HuH-7.5 (cell line): ENCODE results near the gene ARHGEF16.

ENCODE experiments used
- DNase-seq: peaks from one replicate; pipeline ENCODE4 v3.0.0; 2011; ENCODE audit warnings: low spot score

The ARHGEF16 gene

DNA sequence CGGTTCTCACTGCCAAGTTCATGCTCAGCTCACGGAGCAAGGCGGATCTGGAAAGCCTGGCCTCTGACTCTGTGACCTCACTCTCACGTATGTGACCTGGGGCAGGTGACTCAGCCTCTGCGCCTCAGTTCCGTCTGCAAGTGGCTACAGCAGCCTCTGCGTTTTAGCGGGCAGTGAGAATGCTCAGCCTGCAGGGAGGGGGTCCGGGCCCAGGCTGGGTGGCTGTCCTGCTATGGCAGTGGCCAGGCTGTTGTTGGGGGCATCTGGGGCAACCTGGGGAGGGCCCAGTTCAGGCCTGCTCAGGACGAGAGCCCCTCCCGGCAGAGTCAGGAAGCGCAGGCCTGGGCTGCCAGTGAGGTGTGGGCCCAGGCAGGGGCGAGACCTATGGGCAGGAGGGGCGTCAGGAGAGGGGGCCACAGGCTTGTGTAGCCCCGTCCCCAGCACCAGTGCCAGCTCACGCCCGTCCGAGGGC, 27.9 kb downstream of the ARHGEF16 start:
- no peak for DNase-seq

GRCh38 chr1:3483380-3483779, 28.9 kb downstream of the ARHGEF16 start:
- DNase-seq, result no peak

DNA sequence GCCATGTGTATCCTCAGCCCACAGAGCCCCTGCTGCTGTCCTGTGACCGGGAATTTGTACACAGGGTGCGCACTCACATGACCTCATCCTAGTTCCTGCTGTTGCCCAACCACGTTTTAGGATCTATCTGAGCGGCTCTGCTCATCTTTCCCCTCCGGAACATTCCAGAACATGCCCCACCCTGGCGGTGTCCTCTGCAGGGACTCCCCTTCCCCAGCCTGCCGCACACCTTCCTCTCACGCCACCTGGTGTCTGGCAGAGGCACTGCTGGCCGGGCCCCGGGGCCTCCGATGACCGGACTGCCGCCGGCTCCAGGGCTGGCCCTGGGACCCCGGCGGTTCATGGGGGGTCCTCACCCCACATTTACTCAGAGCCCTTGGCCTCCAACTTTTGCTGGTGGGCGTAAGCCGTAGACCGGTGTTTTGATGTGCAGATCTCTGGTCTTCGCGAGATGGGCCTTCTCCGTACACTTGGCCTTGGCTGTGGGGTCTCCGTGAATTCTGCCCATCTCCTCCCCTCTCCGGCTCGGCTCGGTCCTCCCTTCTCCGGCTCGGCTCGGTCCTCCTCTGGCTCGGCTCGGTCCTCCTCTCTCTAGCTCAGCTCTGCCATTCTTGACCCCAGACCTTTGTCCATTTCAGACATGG, 29.5 kb downstream of the ARHGEF16 start:
- peak; percentile 85 for DNase-seq

- no peak for DNase-seq
Observed at GRCh38 chr1:3485016-3485415, 30.6 kb downstream of the ARHGEF16 start.

DNA sequence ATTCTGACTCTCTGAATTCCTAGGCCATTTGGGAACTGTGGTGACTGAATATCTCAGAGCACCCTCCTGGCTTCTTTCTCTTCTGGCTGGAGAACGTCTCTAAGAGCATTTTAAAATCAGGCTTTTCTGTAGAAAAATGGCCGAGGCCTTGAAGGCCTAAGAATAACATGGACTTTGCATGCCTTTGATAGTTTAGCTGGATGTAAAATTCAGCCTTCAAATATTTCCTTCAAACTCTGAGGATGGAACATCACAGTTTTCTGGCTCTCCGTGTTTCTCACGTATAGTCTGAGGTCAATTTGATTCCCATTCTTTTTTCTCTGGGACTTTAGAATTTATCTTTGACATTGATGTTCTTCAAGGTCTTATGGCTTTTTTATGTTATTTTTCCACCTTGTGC, 34.0 kb downstream of the ARHGEF16 start:
- no peak for DNase-seq

- no peak for DNase-seq
Observed at GRCh38 chr1:3490046-3490745, 35.7 kb downstream of the ARHGEF16 start.

GRCh38 chr1:3491291-3492246, 37.1 kb downstream of the ARHGEF16 start:
- DNase-seq, result peak; percentile 78

GRCh38 chr1:3492545-3493246, 38.2 kb downstream of the ARHGEF16 start:
- no peak for DNase-seq

GRCh38 chr1:3494321-3495308, 40.1 kb downstream of the ARHGEF16 start:
- DNase-seq, result no peak

DNA sequence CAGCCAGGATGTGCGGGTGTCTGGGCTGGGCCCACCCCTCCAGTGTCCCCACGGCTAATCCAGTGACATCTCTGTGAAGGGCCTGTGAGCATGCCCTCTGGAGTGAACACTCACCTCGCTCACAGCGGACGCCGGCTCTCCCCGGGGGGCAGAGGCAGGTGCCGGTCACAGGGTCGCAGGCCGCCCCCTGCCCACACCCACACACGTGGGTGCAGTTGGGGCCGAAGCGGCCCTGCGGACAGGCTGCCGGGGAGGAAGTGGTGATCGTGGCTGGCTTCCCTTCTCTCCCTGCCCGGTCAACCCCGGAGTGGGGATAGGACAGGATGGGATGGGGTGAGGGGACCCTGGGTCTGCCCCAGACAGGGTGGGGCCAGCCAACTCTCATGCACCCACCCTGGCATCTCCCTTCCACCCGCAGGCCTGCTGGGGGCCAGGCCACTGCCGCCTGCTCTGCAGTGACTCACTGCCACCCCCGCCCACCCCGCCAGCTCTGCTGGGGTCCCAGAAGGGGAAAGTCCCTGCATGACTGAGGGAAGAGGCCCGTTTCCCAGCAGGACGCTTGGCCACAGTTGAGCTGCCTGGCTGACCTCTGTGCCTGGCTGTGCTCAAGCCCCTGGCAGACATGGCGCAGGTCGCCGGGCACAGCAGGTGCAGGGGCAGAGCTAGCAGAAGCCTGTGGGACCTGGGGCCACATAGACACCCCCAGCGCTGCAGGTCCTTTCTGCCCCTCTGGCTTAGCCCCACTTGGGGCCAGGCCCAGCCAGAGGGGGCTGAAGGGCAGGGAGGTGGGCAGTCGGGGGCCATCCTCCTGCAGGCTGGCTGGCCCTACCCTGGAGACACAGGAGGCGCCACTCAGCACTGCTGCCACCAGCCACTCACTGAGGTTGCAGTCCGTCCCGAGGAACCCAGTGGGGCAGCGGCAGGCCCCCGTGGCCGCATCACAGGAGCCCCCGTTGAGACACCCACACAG, 41.6 kb downstream of the ARHGEF16 start:
- DNase-seq, result no peak

DNA sequence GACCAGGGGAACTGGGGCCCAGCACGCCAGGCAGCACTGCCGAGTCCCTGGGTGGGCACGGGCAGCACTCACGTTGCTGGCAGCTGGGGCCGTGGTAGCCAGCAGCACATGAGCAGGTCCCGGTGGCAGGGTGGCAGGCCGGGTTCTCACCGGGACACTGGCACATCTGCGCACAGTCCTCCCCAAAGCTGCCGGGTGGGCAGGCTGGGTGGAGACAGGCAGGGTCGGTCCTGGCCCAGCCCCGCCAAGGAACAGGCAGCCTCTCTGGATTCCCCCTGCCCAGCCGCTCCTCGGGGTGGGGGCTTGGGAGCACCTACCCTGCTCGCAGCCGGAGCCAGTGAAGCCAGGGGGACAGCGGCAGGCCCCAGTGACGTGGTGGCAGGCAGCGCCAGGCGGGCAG, 42.5 kb downstream of the ARHGEF16 start:
- DNase-seq, result no peak

- DNase-seq, result no peak
Observed at GRCh38 chr1:3497521-3497920, 43.1 kb downstream of the ARHGEF16 start.

- DNase-seq, result no peak
Observed at GRCh38 chr1:3498246-3498930, 43.9 kb downstream of the ARHGEF16 start.

DNA sequence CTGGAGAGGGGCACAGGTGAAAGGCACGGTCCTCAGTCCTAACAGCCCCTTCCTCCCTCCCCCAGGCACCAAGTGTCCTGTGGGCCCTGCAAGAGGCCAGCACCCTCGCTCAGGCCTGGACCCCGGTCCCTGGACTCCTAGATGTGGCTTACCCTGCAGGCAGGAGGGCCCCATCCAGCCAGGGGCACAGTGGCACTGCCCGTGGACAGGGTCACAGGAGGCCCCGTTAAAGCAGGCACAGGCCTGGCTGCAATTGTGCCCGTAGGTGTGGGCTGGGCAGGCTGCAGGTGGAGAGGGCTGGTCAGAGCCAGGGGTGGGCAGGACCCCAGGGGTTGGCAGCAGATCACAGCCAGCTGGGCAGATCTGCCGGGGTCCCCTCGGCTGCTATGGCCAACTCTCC, 44.5 kb downstream of the ARHGEF16 start:
- DNase-seq, result no peak

GRCh38 chr1:3499611-3500010, 45.1 kb downstream of the ARHGEF16 start:
- DNase-seq, result no peak

DNA sequence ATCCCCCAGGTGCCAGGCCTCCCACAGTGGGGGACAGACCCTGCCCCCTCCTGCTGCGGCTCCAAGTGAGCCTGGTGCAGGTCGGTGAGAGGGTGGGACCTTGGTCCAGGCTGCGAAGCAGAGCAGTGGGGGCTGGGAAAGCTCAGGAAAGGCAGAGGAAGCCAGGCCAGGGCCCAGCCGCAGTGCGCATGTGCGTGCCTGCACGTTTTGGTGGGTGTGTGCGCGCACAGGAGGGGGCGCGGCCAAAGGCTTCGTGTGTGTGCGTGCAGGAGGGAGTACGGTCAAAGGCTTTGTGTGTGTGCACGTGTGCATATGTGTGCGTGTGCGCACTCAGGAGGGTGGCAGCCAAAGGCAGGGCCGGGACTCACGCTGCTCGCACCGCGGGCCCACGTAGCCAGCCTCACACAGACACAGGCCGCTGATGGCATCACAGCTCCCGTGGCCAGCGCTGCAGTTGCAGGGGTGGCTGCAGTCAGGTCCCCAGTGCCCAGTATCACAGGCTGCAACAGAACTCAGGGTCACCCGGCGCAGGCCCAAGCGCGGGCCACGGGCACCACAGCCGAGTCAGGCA, 45.9 kb downstream of the ARHGEF16 start:
- DNase-seq, result no peak

DNA sequence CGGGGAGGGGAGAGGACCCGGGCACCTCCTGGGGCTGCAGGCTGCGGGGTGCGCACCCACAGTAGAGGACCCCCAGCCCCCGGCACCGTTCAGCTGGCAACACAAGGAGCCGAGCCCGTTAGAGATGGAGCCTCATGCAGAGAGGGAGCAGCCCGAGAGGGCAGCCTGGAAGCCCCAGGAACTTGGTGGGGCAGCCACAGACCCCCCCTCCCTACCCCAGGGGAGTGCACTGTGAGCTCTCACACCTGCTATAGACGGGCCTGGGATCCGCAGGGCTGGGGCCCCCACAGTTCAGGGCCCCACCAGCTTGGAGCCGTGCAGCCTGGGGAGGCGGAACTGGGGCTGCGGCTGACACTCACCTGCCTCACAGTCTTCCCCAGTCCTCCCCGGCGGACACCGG, 47.0 kb downstream of the ARHGEF16 start:
- DNase-seq, result no peak

DNA sequence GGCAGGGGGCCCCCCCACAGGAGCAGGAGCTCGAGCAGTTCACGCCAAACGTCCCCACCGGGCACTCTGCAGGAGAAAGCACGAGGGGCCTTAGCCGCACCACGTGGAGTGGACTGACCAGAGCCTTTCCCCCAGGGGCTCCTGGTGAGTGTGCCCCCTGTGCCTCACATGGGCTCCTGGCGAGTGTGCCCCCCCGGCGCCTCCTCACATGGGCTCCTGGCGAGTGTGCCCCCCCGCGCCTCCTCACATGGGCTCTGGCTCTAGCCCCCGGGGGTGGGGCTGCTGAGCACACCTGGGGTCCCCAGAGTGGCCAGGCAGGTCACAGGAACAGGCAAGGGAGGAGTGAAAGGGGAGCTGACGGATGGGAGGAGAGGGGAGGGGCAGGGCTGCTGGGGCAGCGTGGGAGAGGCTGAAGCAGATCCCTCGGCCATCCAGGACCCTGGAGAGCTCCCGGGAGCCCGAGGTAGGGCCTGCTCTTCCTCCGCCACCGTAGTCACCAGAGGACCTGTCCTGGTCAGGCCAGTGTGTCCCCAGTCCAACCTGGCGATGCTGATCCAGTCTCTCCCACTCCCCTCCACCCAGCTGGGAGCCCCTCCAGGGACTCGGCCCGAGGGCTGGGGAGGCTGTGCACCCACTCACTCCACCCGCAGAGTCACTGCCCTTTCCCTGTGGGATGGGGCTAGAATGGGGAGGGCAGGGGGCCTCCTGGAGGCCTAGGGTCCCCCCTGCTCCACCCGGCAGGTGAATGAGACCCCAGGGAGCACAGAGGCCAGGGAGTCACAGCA, 47.6 kb downstream of the ARHGEF16 start:
- peak; percentile 81 for DNase-seq
